ENCODE results near the gene FLYWCH1. TPM values are rescaled to one million over a fixed set of nuclear protein-coding genes. Genes with fewer than 3 reads are reported as not detected.

The FLYWCH1 gene
- total and polyA plus RNA-seq, 2 experiments from 2014 or later, result 16.0 to 44.7 TPM

- peak overlapping the region; percentile 97 for H3K4me2 ChIP-seq (ENCODE audit: unreplicated experiment)
- H3K27ac ChIP-seq, result peak overlapping the region; percentile 76
- TF ChIP-seq EZH2 (IDR thresholded peaks at IDR 0.05; ENCODE audit: insufficient read depth, poor library complexity, severe bottlenecking), result no peak
- no peak for TF ChIP-seq EZH2phosphoT487 (IDR thresholded peaks at IDR 0.05; ENCODE audit: insufficient read depth, low read depth)
- H4K20me1 ChIP-seq (ENCODE audit: insufficient read depth), result no peaks in the 10 kb centered on the region
- H3F3A ChIP-seq (ENCODE audit: insufficient read depth), result peaks cover 18% of the 10 kb centered on the region
- peaks cover 22% of the 10 kb centered on the region for H3K4me1 ChIP-seq (ENCODE audit: insufficient read depth)
- peak overlapping the region; percentile 81 for H2AFZ ChIP-seq
- DNase-seq, result peak; percentile 84
- H3K27me3 ChIP-seq (replicated peaks; ENCODE audit: insufficient read depth), result no peaks in the 10 kb centered on the region
- H3K9me2 ChIP-seq (ENCODE audit: insufficient read depth), result no peaks in the 10 kb centered on the region
- H3K4me3 ChIP-seq, result peak overlapping the region; percentile 82
- peaks cover 25% of the 10 kb centered on the region for H3K79me2 ChIP-seq (ENCODE audit: insufficient read depth)
- in situ Hi-C loops (cut with MboI), result no loop called here
- H3K36me3 ChIP-seq (ENCODE audit: low read depth), result peaks cover 5% of the 10 kb centered on the region; the same call in 1 of the 2 replicates
- no peaks in the 10 kb centered on the region for H3K9me3 ChIP-seq (ENCODE audit: low read depth)
- H3K9ac ChIP-seq, result peak overlapping the region; percentile 84
- 2 to 3% methylated on average over 31 to 39 of the region's 39 CpGs for WGBS, 2 experiments (ENCODE audit: low coverage in 1 of 2, low lambda C conversion rate in 2 of 2, missing lambda C conversion rate in 2 of 2)
Observed at GRCh38 chr16:2912330-2913199, 834 bp downstream of the FLYWCH1 start.

- Histone ChIP-seq H3K27me3 (replicated peaks; ENCODE audit: insufficient read depth) (no peaks in the 10 kb centered on the region), H2AFZ (no peak overlapping the region), H3K9me2 (ENCODE audit: insufficient read depth) (no peaks in the 10 kb centered on the region), H3K9me3 (ENCODE audit: low read depth) (no peaks in the 10 kb centered on the region), H3K27ac (no peak overlapping the region), H3K36me3 (ENCODE audit: low read depth) (peaks cover 5% of the 10 kb centered on the region; the same call in 1 of the 2 replicates), H3K4me3 (0 out of 2 replicates have a peak overlapping the region, but pooled peaks have one; percentile 82), H3K9ac (no peak overlapping the region; the same call in 1 of the 2 replicates), H3K4me1 (ENCODE audit: insufficient read depth) (peaks cover 22% of the 10 kb centered on the region), H3F3A (ENCODE audit: insufficient read depth) (peaks cover 18% of the 10 kb centered on the region), H4K20me1 (ENCODE audit: insufficient read depth) (no peaks in the 10 kb centered on the region), H3K79me2 (ENCODE audit: insufficient read depth) (peaks cover 25% of the 10 kb centered on the region), H3K4me2 (ENCODE audit: unreplicated experiment) (peak overlapping the region; percentile 97)
- in situ Hi-C loops (cut with MboI), result no loop called here
- DNase-seq, result no peak
- WGBS, 2 experiments (ENCODE audit: low coverage in 1 of 2, low lambda C conversion rate in 2 of 2, missing lambda C conversion rate in 2 of 2), result 87 to 89% methylated on average over 7 of the region's 7 CpGs
- TF ChIP-seq EZH2phosphoT487 (IDR thresholded peaks at IDR 0.05; ENCODE audit: insufficient read depth, low read depth) (no peak), EZH2 (IDR thresholded peaks at IDR 0.05; ENCODE audit: insufficient read depth, poor library complexity, severe bottlenecking) (no peak)
Observed at GRCh38 chr16:2913603-2914002, 1.9 kb downstream of the FLYWCH1 start.

GRCh38 chr16:2914233-2914632 lies 2.5 kb downstream of the FLYWCH1 start:
- peaks cover 22% of the 10 kb centered on the region for H3K4me1 ChIP-seq (ENCODE audit: insufficient read depth)
- H3K36me3 ChIP-seq (ENCODE audit: low read depth), result peaks cover 5% of the 10 kb centered on the region; the same call in 1 of the 2 replicates
- no peaks in the 10 kb centered on the region for H3K9me3 ChIP-seq (ENCODE audit: low read depth)
- in situ Hi-C loops (cut with MboI), result no loop called here
- WGBS, 2 experiments (ENCODE audit: low coverage in 1 of 2, low lambda C conversion rate in 2 of 2, missing lambda C conversion rate in 2 of 2), result 84 to 87% methylated on average over 12 of the region's 12 CpGs
- no peak overlapping the region for H3K9ac ChIP-seq
- DNase-seq, result no peak
- peaks cover 25% of the 10 kb centered on the region for H3K79me2 ChIP-seq (ENCODE audit: insufficient read depth)
- no peak overlapping the region for H3K4me2 ChIP-seq (ENCODE audit: unreplicated experiment)
- H2AFZ ChIP-seq, result no peak overlapping the region
- no peaks in the 10 kb centered on the region for H4K20me1 ChIP-seq (ENCODE audit: insufficient read depth)
- H3K4me3 ChIP-seq, result no peak overlapping the region
- no peaks in the 10 kb centered on the region for H3K9me2 ChIP-seq (ENCODE audit: insufficient read depth)
- no peaks in the 10 kb centered on the region for H3K27me3 ChIP-seq (replicated peaks; ENCODE audit: insufficient read depth)
- H3K27ac ChIP-seq, result no peak overlapping the region
- H3F3A ChIP-seq (ENCODE audit: insufficient read depth), result peaks cover 18% of the 10 kb centered on the region
- no peak for TF ChIP-seq EZH2 (IDR thresholded peaks at IDR 0.05; ENCODE audit: insufficient read depth, poor library complexity, severe bottlenecking)
- no peak for TF ChIP-seq EZH2phosphoT487 (IDR thresholded peaks at IDR 0.05; ENCODE audit: insufficient read depth, low read depth)

- H3K4me3 ChIP-seq, result no peak overlapping the region
- H3K27ac ChIP-seq, result peak overlapping the region; percentile 92
- no peaks in the 10 kb centered on the region for H4K20me1 ChIP-seq (ENCODE audit: insufficient read depth)
- TF ChIP-seq EZH2phosphoT487 (IDR thresholded peaks at IDR 0.05; ENCODE audit: insufficient read depth, low read depth) (no peak), EZH2 (IDR thresholded peaks at IDR 0.05; ENCODE audit: insufficient read depth, poor library complexity, severe bottlenecking) (no peak)
- H3K4me2 ChIP-seq (ENCODE audit: unreplicated experiment), result peak overlapping the region; percentile 63
- peaks cover 26% of the 10 kb centered on the region for H3K4me1 ChIP-seq (ENCODE audit: insufficient read depth)
- WGBS, 2 experiments (ENCODE audit: low coverage in 1 of 2, low lambda C conversion rate in 2 of 2, missing lambda C conversion rate in 2 of 2), result 86 to 89% methylated on average over 13 of the region's 13 CpGs
- H3K36me3 ChIP-seq (ENCODE audit: low read depth), result peaks cover 5% of the 10 kb centered on the region; the same call in 1 of the 2 replicates
- in situ Hi-C loops (cut with MboI), result no loop called here
- H2AFZ ChIP-seq, result peak overlapping the region; percentile 27; the same call in 1 of the 2 replicates
- H3K9me2 ChIP-seq (ENCODE audit: insufficient read depth), result no peaks in the 10 kb centered on the region
- H3K9ac ChIP-seq, result peak overlapping the region; percentile 57
- no peaks in the 10 kb centered on the region for H3K9me3 ChIP-seq (ENCODE audit: low read depth)
- DNase-seq, result peak; percentile 26
- H3K27me3 ChIP-seq (replicated peaks; ENCODE audit: insufficient read depth), result no peaks in the 10 kb centered on the region
- H3F3A ChIP-seq (ENCODE audit: insufficient read depth), result peaks cover 15% of the 10 kb centered on the region
- H3K79me2 ChIP-seq (ENCODE audit: insufficient read depth), result peaks cover 32% of the 10 kb centered on the region
Observed at GRCh38 chr16:2915196-2915929, 3.6 kb downstream of the FLYWCH1 start.

All from GM23248 (cell line).